HG02884 (cell line): ENCODE results near the gene ELMOD3.
"Not testable (repeated sequence)": the region's sequence is repeated elsewhere in the genome, so short reads cannot be mapped to it uniquely, and the experiment has no call there.

Experiments
- ATAC-seq: cut with Tn5 transposase; IDR thresholded peaks from one replicate; pipeline ENCODE4 v1.9.1; 2021; ENCODE audit warnings: mild to moderate bottlenecking, moderate library complexity; ENCODE audit not compliant: unreplicated experiment

ELMOD3 gene

DNA sequence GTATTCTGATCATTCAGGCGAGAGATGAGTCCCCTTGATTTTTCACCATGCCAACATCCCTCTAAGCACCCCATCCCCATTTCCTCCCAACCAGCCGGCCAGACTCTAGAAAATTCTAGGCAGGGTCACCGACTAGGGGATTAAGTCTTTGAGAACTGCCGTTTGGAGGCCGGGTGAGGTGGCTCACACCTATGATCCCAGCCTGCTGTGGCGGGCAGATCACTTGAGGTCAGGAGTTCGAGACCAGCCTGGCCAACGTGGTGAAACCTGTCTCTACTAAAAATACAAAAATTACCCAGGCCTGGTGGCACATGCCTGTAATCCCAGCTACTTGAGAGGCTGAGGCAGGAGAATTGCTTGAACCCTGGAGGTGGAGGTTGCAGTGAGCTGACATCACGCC lies 85.0 kb downstream of the ELMOD3 start:
- ATAC-seq = not testable (repeated sequence)

DNA sequence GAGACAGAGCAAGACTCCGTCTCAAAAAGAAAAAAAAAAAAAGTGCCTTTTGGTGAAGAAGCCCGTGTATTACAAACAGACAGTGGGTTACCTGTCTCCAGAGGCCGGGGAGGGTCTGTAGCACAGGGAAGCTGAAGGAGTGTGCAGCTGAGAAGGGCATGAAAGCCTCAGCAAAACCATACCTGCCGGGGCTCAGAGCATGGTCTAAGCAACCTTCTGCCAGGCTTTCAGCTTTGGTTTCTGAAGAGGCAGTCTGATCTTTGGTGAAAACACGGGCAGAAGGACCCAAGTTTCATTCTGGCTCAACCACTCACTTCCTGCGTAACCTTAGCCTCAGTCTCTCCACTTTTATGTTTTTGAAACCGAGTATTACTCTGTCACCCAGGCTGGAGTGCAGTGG lies 85.4 kb downstream of the ELMOD3 start:
- ATAC-seq = no peak

DNA sequence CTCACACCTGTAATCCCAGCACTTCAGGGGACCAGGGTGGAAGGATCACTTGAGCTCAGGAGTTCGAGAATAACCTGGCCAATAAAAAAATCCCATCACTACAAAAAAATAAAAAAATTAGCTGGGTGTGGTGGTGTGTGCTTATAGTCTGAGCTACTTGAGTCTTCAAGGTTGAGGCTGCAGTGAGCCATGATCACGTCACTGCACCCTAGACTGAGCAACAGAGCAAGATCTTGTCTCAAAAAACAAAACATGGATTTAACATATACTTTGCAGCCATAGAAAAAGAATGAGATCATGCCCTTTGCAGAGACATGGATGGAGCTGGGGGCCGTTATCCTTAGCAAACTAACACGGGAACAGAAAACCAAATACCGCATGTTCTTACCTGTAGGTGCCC lies 86.2 kb downstream of the ELMOD3 start:
- ATAC-seq = no peak
